Measurements from ENCODE around the gene PSME3.

- TF ChIP-seq CTCF (IDR thresholded peaks at IDR 0.05), result no peak
- no peak for TF ChIP-seq MXD4 (CRISPR knock-in tag; IDR thresholded peaks at IDR 0.05; ENCODE audit: borderline replicate concordance)
- no peak for TF ChIP-seq JUN (CRISPR knock-in tag; IDR thresholded peaks at IDR 0.05)
- no peak for TF ChIP-seq ATF6 (CRISPR knock-in tag; IDR thresholded peaks at IDR 0.05)
Measured at GRCh38 chr17:42891539-42892152, 58.4 kb downstream of the PSME3 start.

Data from WTC11 (cell line).